A549 treated with ZK216348 at 1 μM for 4 hours (cell line): ENCODE measurements around the gene RUBCNL. TPM values are rescaled to one million over a fixed set of nuclear protein-coding genes. Genes with fewer than 3 reads are reported as not detected.

Experiments used
- total RNA-seq: library from RNA; stranded (reverse); fragments of 200-300 nt; extraction: Qiagen RNA extraction; gene quantifications from 5 replicates; pipeline ENCODE4 v1.2.3, GENCODE V29; 2022; ENCODE audit warnings: low read depth

The RUBCNL gene, protein sequence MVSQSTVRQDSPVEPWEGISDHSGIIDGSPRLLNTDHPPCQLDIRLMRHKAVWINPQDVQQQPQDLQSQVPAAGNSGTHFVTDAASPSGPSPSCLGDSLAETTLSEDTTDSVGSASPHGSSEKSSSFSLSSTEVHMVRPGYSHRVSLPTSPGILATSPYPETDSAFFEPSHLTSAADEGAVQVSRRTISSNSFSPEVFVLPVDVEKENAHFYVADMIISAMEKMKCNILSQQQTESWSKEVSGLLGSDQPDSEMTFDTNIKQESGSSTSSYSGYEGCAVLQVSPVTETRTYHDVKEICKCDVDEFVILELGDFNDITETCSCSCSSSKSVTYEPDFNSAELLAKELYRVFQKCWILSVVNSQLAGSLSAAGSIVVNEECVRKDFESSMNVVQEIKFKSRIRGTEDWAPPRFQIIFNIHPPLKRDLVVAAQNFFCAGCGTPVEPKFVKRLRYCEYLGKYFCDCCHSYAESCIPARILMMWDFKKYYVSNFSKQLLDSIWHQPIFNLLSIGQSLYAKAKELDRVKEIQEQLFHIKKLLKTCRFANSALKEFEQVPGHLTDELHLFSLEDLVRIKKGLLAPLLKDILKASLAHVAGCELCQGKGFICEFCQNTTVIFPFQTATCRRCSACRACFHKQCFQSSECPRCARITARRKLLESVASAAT
- 0.08 to 0.11 TPM (median 0.11 TPM) in 3 of 5 replicates, not detected in the others for total RNA-seq

GRCh38 chr13:46387064-46387851, at the start of gene RUBCNL:
Gene RUBCNL (minus strand): TSS chr13:46387252. CDS start chr13:46372475, 14,777 bp downstream.

Other genes with a start within 250 kb of the RUBCNL start
- gene LCP1, start 205.1 kb downstream of the RUBCNL start, total RNA-seq = 0.16 to 0.40 TPM (median 0.22 TPM) in 5 replicates
- 0.13 TPM in 1 of 5 replicates, not detected in the others for gene LRRC63, start 175.3 kb downstream of the RUBCNL start, total RNA-seq
- 6.4 to 10.4 TPM (median 9.1 TPM) in 5 replicates for gene LRCH1, start 165.9 kb upstream of the RUBCNL start, total RNA-seq